Breast epithelium (tissue), 4 donors: ENCODE data around the gene KCNQ1OT1. TPM values are rescaled to one million over a fixed set of nuclear protein-coding genes. Genes with fewer than 3 reads are reported as not detected.

Experiments used
- DNase-seq, 2 donors: peaks; one replicate each; pipeline ENCODE4 v3.0.0-alpha.2; 2019; ENCODE audit warnings: low spot score in 2 of 2
- H3K27ac ChIP-seq, 2 donors: fragments of 200-600 bp; sonication (generic) in 1 of 2; one replicate each; pipeline ENCODE4 v1.5.1; 2016 to 2019; ENCODE audit warnings: mild to moderate bottlenecking in 1 of 2
- H3K27me3 ChIP-seq, 2 donors: fragments of 200-600 bp; sonication (generic) in 1 of 2; one replicate each; pipeline versions ENCODE4 v1.5.1 to v1.6.0; 2017 to 2019; ENCODE audit warnings: control low read depth in 1 of 2, mild to moderate bottlenecking in 1 of 2
- H3K36me3 ChIP-seq: fragments of 200-600 bp; one replicate; pipeline ENCODE4 v1.5.1; 2019
- H3K4me1 ChIP-seq, 2 donors: fragments of 200-600 bp; sonication (generic); one replicate each; pipeline ENCODE4 v1.5.1; 2016 to 2019; ENCODE audit warnings: control low read depth in 1 of 2
- H3K4me3 ChIP-seq, 3 donors: fragments of 200-600 bp; sonication (generic); 1 replicate in 2 of 3; 2 replicates in 1 of 3; pipeline ENCODE4 v1.5.1; 2016 to 2019; ENCODE audit warnings: mild to moderate bottlenecking in 3 of 3, moderate library complexity in 2 of 3
- H3K9me3 ChIP-seq, 2 donors: fragments of 200-600 bp; sonication (generic) in 1 of 2; one replicate each; pipeline ENCODE4 v1.5.1; 2016 to 2019; ENCODE audit warnings: control low read depth in 1 of 2
- POLR2A ChIP-seq: fragments of 450-650 bp; IDR thresholded peaks from one replicate; pipeline ENCODE4 v1.6.1; 2016; ENCODE audit warnings: antibody characterized with exemption, mild to moderate bottlenecking, moderate library complexity
- POLR2AphosphoS5 ChIP-seq, 3 donors: sonication (generic); formaldehyde crosslinking; IDR thresholded peaks; one replicate each; pipeline ENCODE4 v1.6.1; 2017; ENCODE audit warnings: antibody characterized with exemption in 3 of 3
- intact Hi-C: fragments of 100-400 bp; cut with DNase I; formaldehyde crosslinking; loops from one replicate; pipeline ENCODE4 v1.15.1; 2023; ENCODE audit warnings: low total_unique reads
- total RNA-seq, 3 donors: library from RNA; depleted of rRNA; stranded (reverse); fragments of >200 nt; gene quantifications; one replicate each; pipeline ENCODE4 v1.1.0, GENCODE V29; 2016
- TF ChIP-seq, protein P1 (sequence below), 3 donors: fragments of 450-650 bp; IDR thresholded peaks; one replicate each; pipeline ENCODE4 v1.5.1; 2016 to 2017; ENCODE audit warnings: antibody characterized with exemption in 3 of 3, mild to moderate bottlenecking in 3 of 3, moderate library complexity in 3 of 3

The KCNQ1OT1 gene
- total RNA-seq, 3 donors from 2014 or later: 2.1 to 5.3 (median 3.6) TPM

- Histone ChIP-seq H3K27ac (no peak overlapping the region), H3K4me3 (no peak overlapping the region), H3K4me1 (no peaks in the 10 kb centered on the region), H3K36me3 (no peaks in the 10 kb centered on the region), H3K9me3 (no peaks in the 10 kb centered on the region), H3K27me3 (no peaks in the 10 kb centered on the region)
- no peak for TF ChIP-seq POLR2AphosphoS5 (IDR thresholded peaks at IDR 0.05)
- no peak for TF ChIP-seq POLR2A
- TF ChIP-seq, protein P1, sequence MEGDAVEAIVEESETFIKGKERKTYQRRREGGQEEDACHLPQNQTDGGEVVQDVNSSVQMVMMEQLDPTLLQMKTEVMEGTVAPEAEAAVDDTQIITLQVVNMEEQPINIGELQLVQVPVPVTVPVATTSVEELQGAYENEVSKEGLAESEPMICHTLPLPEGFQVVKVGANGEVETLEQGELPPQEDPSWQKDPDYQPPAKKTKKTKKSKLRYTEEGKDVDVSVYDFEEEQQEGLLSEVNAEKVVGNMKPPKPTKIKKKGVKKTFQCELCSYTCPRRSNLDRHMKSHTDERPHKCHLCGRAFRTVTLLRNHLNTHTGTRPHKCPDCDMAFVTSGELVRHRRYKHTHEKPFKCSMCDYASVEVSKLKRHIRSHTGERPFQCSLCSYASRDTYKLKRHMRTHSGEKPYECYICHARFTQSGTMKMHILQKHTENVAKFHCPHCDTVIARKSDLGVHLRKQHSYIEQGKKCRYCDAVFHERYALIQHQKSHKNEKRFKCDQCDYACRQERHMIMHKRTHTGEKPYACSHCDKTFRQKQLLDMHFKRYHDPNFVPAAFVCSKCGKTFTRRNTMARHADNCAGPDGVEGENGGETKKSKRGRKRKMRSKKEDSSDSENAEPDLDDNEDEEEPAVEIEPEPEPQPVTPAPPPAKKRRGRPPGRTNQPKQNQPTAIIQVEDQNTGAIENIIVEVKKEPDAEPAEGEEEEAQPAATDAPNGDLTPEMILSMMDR (IDR thresholded peaks at IDR 0.05): no peak
- no peak for DNase-seq
- intact Hi-C loops: no loop called here
Observed at GRCh38 chr11:2714463-2714800, 14.6 kb upstream of the KCNQ1OT1 start.

DNA sequence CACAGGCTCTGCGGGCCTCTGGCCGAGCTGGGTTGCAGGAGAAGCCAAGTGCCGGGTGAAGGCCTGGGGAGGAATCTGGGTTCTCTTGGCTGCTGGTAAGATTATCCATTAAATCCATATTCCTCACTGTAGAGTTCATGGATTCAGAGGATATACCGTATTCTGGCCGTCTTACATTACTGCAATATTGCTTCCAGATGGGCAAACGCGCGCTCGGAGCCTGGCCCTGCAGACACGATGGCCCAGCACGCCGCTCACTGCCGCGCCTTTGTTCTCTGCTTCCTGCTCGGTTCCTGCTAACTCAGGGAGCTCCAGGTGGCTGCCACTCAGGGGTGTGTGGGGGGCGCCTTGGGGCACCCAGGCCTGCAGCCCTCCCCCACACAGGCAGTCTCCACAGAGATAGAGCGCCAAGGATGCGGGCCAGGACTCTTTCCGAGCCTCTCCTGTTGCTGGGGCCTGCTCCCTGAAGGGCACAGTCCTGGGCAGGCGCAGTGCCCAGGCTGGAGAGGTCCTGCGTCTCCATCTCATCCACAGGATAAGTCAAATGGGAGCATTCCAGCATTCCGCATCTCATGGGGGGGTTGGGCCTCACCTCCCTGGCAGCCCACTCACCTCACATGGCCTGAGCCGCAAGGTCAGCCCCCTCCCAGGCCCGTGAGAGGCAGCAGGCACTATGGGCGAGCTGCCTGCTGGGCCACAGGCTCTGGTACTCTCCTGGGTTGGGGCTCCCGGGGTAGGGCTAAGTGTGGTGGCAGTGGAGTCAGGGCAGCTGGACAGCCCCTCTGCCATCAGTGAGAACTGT is 14.1 kb upstream of the KCNQ1OT1 start:
- no peaks in the 10 kb centered on the region for H3K36me3 ChIP-seq
- no peak overlapping the region for H3K27ac ChIP-seq
- DNase-seq: no peak
- no peaks in the 10 kb centered on the region for H3K9me3 ChIP-seq
- no peaks in the 10 kb centered on the region for H3K4me1 ChIP-seq
- TF ChIP-seq, protein P1 (IDR thresholded peaks at IDR 0.05): no peak
- TF ChIP-seq POLR2AphosphoS5 (IDR thresholded peaks at IDR 0.05) (no peak), POLR2A (no peak)
- intact Hi-C loops: no loop called here
- H3K27me3 ChIP-seq: no peaks in the 10 kb centered on the region
- H3K4me3 ChIP-seq: no peak overlapping the region

GRCh38 chr11:2713094-2713493 is 13.3 kb upstream of the KCNQ1OT1 start:
- peaks cover 0 to 3% of the 10 kb centered on the region in 2 donors for H3K4me1 ChIP-seq
- TF ChIP-seq, protein P1 (IDR thresholded peaks at IDR 0.05): no peak
- TF ChIP-seq POLR2A (no peak), POLR2AphosphoS5 (IDR thresholded peaks at IDR 0.05) (no peak)
- no peaks in the 10 kb centered on the region for H3K9me3 ChIP-seq
- no peaks in the 10 kb centered on the region for H3K27me3 ChIP-seq
- H3K4me3 ChIP-seq: no peak overlapping the region
- H3K27ac ChIP-seq: no peak overlapping the region
- H3K36me3 ChIP-seq: no peaks in the 10 kb centered on the region
- no peak for DNase-seq
- intact Hi-C loops: no loop called here

- H3K9me3 ChIP-seq: peaks cover 0 to 2% of the 10 kb centered on the region in 2 donors
- H3K4me3 ChIP-seq: no peak overlapping the region
- peaks cover 0 to 3% of the 10 kb centered on the region in 2 donors for H3K4me1 ChIP-seq
- TF ChIP-seq, protein P1 (IDR thresholded peaks at IDR 0.05): no peak
- TF ChIP-seq POLR2AphosphoS5 (IDR thresholded peaks at IDR 0.05) (no peak), POLR2A (no peak)
- no peaks in the 10 kb centered on the region for H3K27me3 ChIP-seq
- H3K36me3 ChIP-seq: no peaks in the 10 kb centered on the region
- intact Hi-C loops: no loop called here
- H3K27ac ChIP-seq: no peak overlapping the region
- DNase-seq: no peak
Observed at GRCh38 chr11:2711161-2711560, 11.4 kb upstream of the KCNQ1OT1 start.

GRCh38 chr11:2709429-2709828 is 9.6 kb upstream of the KCNQ1OT1 start:
- intact Hi-C loops: loop anchor here (10.0 kb wide), 1 partner anchor 175 kb away; the partner anchor contains the start of gene CDKN1C
- H3K27me3 ChIP-seq: no peaks in the 10 kb centered on the region
- TF ChIP-seq POLR2A: no peak
- no peak for TF ChIP-seq POLR2AphosphoS5 (IDR thresholded peaks at IDR 0.05)
- TF ChIP-seq, protein P1 (IDR thresholded peaks at IDR 0.05): no peak
- H3K36me3 ChIP-seq: no peaks in the 10 kb centered on the region
- no peak overlapping the region for H3K4me3 ChIP-seq
- DNase-seq: no peak
- peak overlapping the region in 1 of 2 donors; percentile 12 for H3K27ac ChIP-seq
- peaks cover 0 to 3% of the 10 kb centered on the region in 2 donors for H3K4me1 ChIP-seq
- H3K9me3 ChIP-seq: peaks cover 0 to 4% of the 10 kb centered on the region in 2 donors
